Osteoblast (primary cell): Measurements from ENCODE around the gene DVL1. TPM values are rescaled to one million over a fixed set of nuclear protein-coding genes. Genes with fewer than 3 reads are reported as not detected.

ENCODE experiments used
- DNase-seq: peaks from one replicate; pipeline ENCODE4 v3.0.0; 2011; ENCODE audit warnings: low spot score, mixed read lengths; ENCODE audit not compliant: insufficient read length; ENCODE audit errors: missing footprints
- H2AFZ ChIP-seq: 2 replicates; pipeline ENCODE4 v1.6.0; 2011; ENCODE audit warnings: mild to moderate bottlenecking, low read length
- H3K27ac ChIP-seq: 2 replicates; pipeline ENCODE4 v1.5.1; 2011; ENCODE audit warnings: mild to moderate bottlenecking, low read depth, low read length, moderate library complexity
- H3K27me3 ChIP-seq: 2 replicates; pipeline ENCODE4 v1.6.0; 2012; ENCODE audit warnings: mild to moderate bottlenecking, control low read depth, inconsistent platforms, low read length, moderate library complexity; ENCODE audit not compliant: insufficient read depth
- H3K36me3 ChIP-seq: 2 replicates; pipeline ENCODE4 v1.5.1; 2011; ENCODE audit warnings: mild to moderate bottlenecking, low read length, control low read depth, moderate library complexity; ENCODE audit not compliant: insufficient read depth
- H3K4me1 ChIP-seq: 2 replicates; pipeline ENCODE4 v1.5.1; 2011; ENCODE audit warnings: mild to moderate bottlenecking, low read length, control low read depth, moderate library complexity; ENCODE audit not compliant: insufficient read depth
- H3K4me2 ChIP-seq: 2 replicates; pipeline ENCODE4 v1.6.0; 2011; ENCODE audit warnings: mild to moderate bottlenecking, low read length; ENCODE audit not compliant: insufficient read depth
- H3K4me3 ChIP-seq: fragments of 200-600 bp; sonication (generic); 3 replicates; pipeline ENCODE4 v1.5.1; 2012; ENCODE audit warnings: mild to moderate bottlenecking, low read length, inconsistent platforms; ENCODE audit not compliant: insufficient read depth
- H3K79me2 ChIP-seq: 2 replicates; pipeline ENCODE4 v1.6.0; 2012; ENCODE audit warnings: mild to moderate bottlenecking, low read length, control low read depth, inconsistent platforms; ENCODE audit not compliant: insufficient read depth
- H3K9me3 ChIP-seq: 2 replicates; pipeline ENCODE4 v1.5.1; 2011; ENCODE audit warnings: low read depth, low read length, control low read depth
- H4K20me1 ChIP-seq: 2 replicates; pipeline ENCODE4 v1.6.0; 2012; ENCODE audit warnings: mild to moderate bottlenecking, low read length, control low read depth; ENCODE audit not compliant: insufficient read depth
- CTCF ChIP-seq: IDR thresholded peaks from 2 replicates; pipeline ENCODE4 v1.5.1; 2011; ENCODE audit warnings: mild to moderate bottlenecking, low read depth, low read length, moderate library complexity; ENCODE audit errors: extremely low read depth
- total RNA-seq: library from RNA; depleted of rRNA; stranded (reverse); fragments of >200 nt; gene quantifications from 2 replicates; pipeline ENCODE4 v1.2.3, GENCODE V29; 2012

Gene DVL1
- total RNA-seq, 1 donor, result 73.5 TPM

DNA sequence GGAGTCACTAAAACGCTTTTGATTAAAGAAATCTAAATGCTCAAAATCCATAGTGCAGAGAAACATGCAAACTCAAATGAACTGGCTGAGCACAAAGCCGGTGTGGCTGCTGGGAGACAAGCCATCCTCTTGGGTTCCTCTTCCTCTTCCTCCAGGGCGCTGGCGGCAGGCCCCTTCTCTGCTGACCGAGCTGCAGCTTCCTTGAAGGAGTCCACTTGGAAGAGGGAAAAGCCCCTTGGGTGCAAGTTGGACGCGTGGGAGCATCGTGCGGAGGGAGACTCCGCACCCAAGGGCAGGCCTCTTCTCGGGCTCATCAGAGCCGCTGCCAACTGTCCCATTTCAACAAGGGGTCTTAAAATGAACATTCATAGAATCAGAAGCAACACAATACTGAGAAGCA, 42.0 kb upstream of the DVL1 start:
- Histone ChIP-seq H3K36me3 (peaks cover 92% of the 10 kb centered on the region), H4K20me1 (peaks cover 28% of the 10 kb centered on the region), H3K79me2 (peaks cover 47% of the 10 kb centered on the region)

GRCh38 chr1:1390675-1391074, 41.5 kb upstream of the DVL1 start:
- no peaks in the 10 kb centered on the region for H3K27me3 ChIP-seq
- no peak for TF ChIP-seq CTCF
- no peaks in the 10 kb centered on the region for H3K9me3 ChIP-seq
- no peak overlapping the region for H3K27ac ChIP-seq
- peak; percentile 23 for DNase-seq
- peaks cover 96% of the 10 kb centered on the region for H3K36me3 ChIP-seq
- H4K20me1 ChIP-seq, result peaks cover 34% of the 10 kb centered on the region
- H3K4me2 ChIP-seq, result no peak overlapping the region
- H2AFZ ChIP-seq, result no peak overlapping the region
- no peaks in the 10 kb centered on the region for H3K4me1 ChIP-seq
- no peak overlapping the region for H3K4me3 ChIP-seq
- peaks cover 42% of the 10 kb centered on the region for H3K79me2 ChIP-seq

More for the DNA sequence above, 42.0 kb upstream of the DVL1 start:
- Histone ChIP-seq H3K27me3 (no peaks in the 10 kb centered on the region), H2AFZ (no peak overlapping the region), H3K4me3 (no peak overlapping the region), H3K4me1 (no peaks in the 10 kb centered on the region), H3K27ac (no peak overlapping the region), H3K9me3 (no peaks in the 10 kb centered on the region), H3K4me2 (no peak overlapping the region)
- no peak for TF ChIP-seq CTCF
- DNase-seq, result peak; percentile 32

- Histone ChIP-seq H3K27me3 (no peaks in the 10 kb centered on the region), H4K20me1 (peaks cover 19% of the 10 kb centered on the region), H3K4me2 (no peak overlapping the region), H2AFZ (no peak overlapping the region), H3K4me3 (no peak overlapping the region), H3K27ac (no peak overlapping the region), H3K36me3 (peaks cover 79% of the 10 kb centered on the region), H3K4me1 (no peaks in the 10 kb centered on the region), H3K9me3 (no peaks in the 10 kb centered on the region), H3K79me2 (peaks cover 27% of the 10 kb centered on the region)
- DNase-seq, result no peak
- TF ChIP-seq CTCF, result no peak
These were observed 38.9 kb upstream of the DVL1 start for GRCh38 chr1:1388078-1388472.

GRCh38 chr1:1387098-1388077, 38.2 kb upstream of the DVL1 start:
- no peaks in the 10 kb centered on the region for H3K4me1 ChIP-seq

More at GRCh38 chr1:1387098-1388077, 38.2 kb upstream of the DVL1 start:
- H3K79me2 ChIP-seq, result peaks cover 27% of the 10 kb centered on the region
- peaks cover 72% of the 10 kb centered on the region for H3K36me3 ChIP-seq
- DNase-seq, result peak; percentile 49
- H3K27me3 ChIP-seq, result no peaks in the 10 kb centered on the region
- H2AFZ ChIP-seq, result no peak overlapping the region
- H3K27ac ChIP-seq, result no peak overlapping the region
- no peak for TF ChIP-seq CTCF
- no peaks in the 10 kb centered on the region for H3K9me3 ChIP-seq
- no peak overlapping the region for H3K4me2 ChIP-seq
- H4K20me1 ChIP-seq, result peaks cover 14% of the 10 kb centered on the region
- H3K4me3 ChIP-seq, result no peak overlapping the region
